Muscle of leg (tissue), 16 donors: Measurements from ENCODE around the gene CT47C1. TPM values are rescaled to one million over a fixed set of nuclear protein-coding genes. Genes with fewer than 3 reads are reported as not detected.
"Not testable (repeated sequence)": the region's sequence is repeated elsewhere in the genome, so short reads cannot be mapped to it uniquely, and the experiment has no call there.

Experiments
- DNase-seq: peaks from one replicate; pipeline ENCODE4 v3.0.0; 2013
- H3K27ac ChIP-seq: one replicate; pipeline ENCODE4 v1.5.1; 2013; ENCODE audit warnings: mild to moderate bottlenecking, low read length, control low read depth
- H3K27me3 ChIP-seq: one replicate; pipeline ENCODE4 v1.6.1; 2013; ENCODE audit warnings: low read length; ENCODE audit not compliant: control insufficient read depth, insufficient read depth
- H3K36me3 ChIP-seq: one replicate; pipeline ENCODE4 v1.6.1; 2013; ENCODE audit warnings: low read length; ENCODE audit not compliant: control insufficient read depth, insufficient read depth
- H3K4me1 ChIP-seq: one replicate; pipeline ENCODE4 v1.6.1; 2013; ENCODE audit warnings: low read length; ENCODE audit not compliant: control insufficient read depth, insufficient read depth
- H3K4me3 ChIP-seq: one replicate; pipeline ENCODE4 v1.5.1; 2013; ENCODE audit warnings: low read length, control low read depth
- H3K9me3 ChIP-seq: replicated peaks from 2 replicates; pipeline ENCODE4 v1.6.1; 2013; ENCODE audit warnings: low read depth, low read length; ENCODE audit not compliant: control insufficient read depth
- WGBS: methylation state at CpG from one replicate; pipeline ENCODE4 v1.1.5; 2013; ENCODE audit warnings: missing lambda C conversion rate; ENCODE audit not compliant: insufficient coverage; 5-methylcytosine and 5-hydroxymethylcytosine counted together
- long read RNA-seq, 11 donors: transcript quantifications; one replicate each; lab custom pipeline, GENCODE V29; 2026
- polyA plus RNA-seq, 8 donors: library from polyadenylated mRNA; unstranded; fragments of 120-200 nt; gene quantifications; one replicate each; pipeline versions ENCODE4 v1.2.1 to v1.2.3, GENCODE V29; 2013; ENCODE audit warnings: inconsistent platforms in 1 of 8, low replicate concordance in 1 of 8; ENCODE audit not compliant: insufficient read length in 8 of 8, insufficient read depth in 1 of 8
- total RNA-seq: library from RNA; stranded (reverse); fragments of 120-200 nt; gene quantifications from one replicate; pipeline ENCODE4 v1.2.4, GENCODE V29; 2013

The CT47C1 gene
- total RNA-seq = not detected
- under 1 TPM in 1 of 8 donors, not detected in 7; 0.22 TPM for polyA plus RNA-seq
- long read RNA-seq, donor 1 = 0 reads
- long read RNA-seq, donor 2 = 0 reads
- long read RNA-seq, donor 3 = 0 reads
- long read RNA-seq, donor 4 = 0 reads
- long read RNA-seq, donor 5 = 0 reads
- long read RNA-seq, donor 6 = 0 reads
- long read RNA-seq, donor 7 = 0 reads
- long read RNA-seq, donor 8 = 0 reads
- long read RNA-seq, donor 9 = 0 reads
- long read RNA-seq, donor 10 = 0 reads
- long read RNA-seq, donor 11 = 0 reads

GRCh38 chrX:119072744-119073143 is at the start of gene CT47C1:
Gene CT47C1, plus strand, starts transcription at chrX:119072993. Its CDS starts 233 bp downstream, at chrX:119073226.
- Histone ChIP-seq H3K36me3 (no peaks in the 10 kb centered on the region), H3K27ac (no peak within 1 kb of the TSS), H3K4me1 (no peaks in the 10 kb centered on the region), H3K27me3 (peaks cover 2% of the 10 kb centered on the region), H3K4me3 (no peak within 1 kb of the TSS), H3K9me3 (no peaks in the 10 kb centered on the region)
- DNase-seq = no peak
- 81% methylated on average over 5 of the region's 6 CpGs for WGBS

GRCh38 chrX:119025900-119026299 is 46.9 kb upstream of the CT47C1 start:
- no peaks in the 10 kb centered on the region for H3K36me3 ChIP-seq
- H3K27ac ChIP-seq = no peak overlapping the region
- no peak overlapping the region for H3K4me3 ChIP-seq
- no CpG with 5 or more reads among the region's 5 CpGs for WGBS
- H3K27me3 ChIP-seq = peaks cover 5% of the 10 kb centered on the region
- H3K4me1 ChIP-seq = no peaks in the 10 kb centered on the region
- no peak for DNase-seq
- H3K9me3 ChIP-seq = no peaks in the 10 kb centered on the region

- not testable (repeated sequence) for DNase-seq, H3K27ac ChIP-seq, H3K9me3 ChIP-seq, H3K27me3 ChIP-seq, H3K4me1 ChIP-seq, H3K4me3 ChIP-seq, H3K36me3 ChIP-seq
- 100% methylated on average over 1 of the region's 2 CpGs for WGBS
Observed at GRCh38 chrX:119026344-119026743, 46.4 kb upstream of the CT47C1 start.

- not testable (repeated sequence) for H3K4me3 ChIP-seq, H3K4me1 ChIP-seq, H3K9me3 ChIP-seq, DNase-seq, H3K36me3 ChIP-seq, H3K27ac ChIP-seq, H3K27me3 ChIP-seq
- 94% methylated on average over 26 of the region's 28 CpGs for WGBS
Observed at GRCh38 chrX:119027960-119028732, 44.6 kb upstream of the CT47C1 start.

GRCh38 chrX:119028733-119029330 is 44.0 kb upstream of the CT47C1 start:
- H3K4me1 ChIP-seq = no peaks in the 10 kb centered on the region
- peaks cover 4% of the 10 kb centered on the region for H3K9me3 ChIP-seq
- H3K36me3 ChIP-seq = no peaks in the 10 kb centered on the region
- no peak overlapping the region for H3K4me3 ChIP-seq
- H3K27me3 ChIP-seq = peaks cover 4% of the 10 kb centered on the region
- no CpG with 5 or more reads among the region's 1 CpG for WGBS
- no peak for DNase-seq
- H3K27ac ChIP-seq = no peak overlapping the region

- H3K36me3 ChIP-seq, H3K4me3 ChIP-seq, H3K27me3 ChIP-seq, H3K27ac ChIP-seq, DNase-seq, H3K4me1 ChIP-seq, H3K9me3 ChIP-seq: not testable (repeated sequence)
- WGBS = 94% methylated on average over 3 of the region's 10 CpGs
Observed at GRCh38 chrX:119029656-119030055, 43.1 kb upstream of the CT47C1 start.

- no peaks in the 10 kb centered on the region for H3K36me3 ChIP-seq
- peaks cover 4% of the 10 kb centered on the region for H3K27me3 ChIP-seq
- H3K4me3 ChIP-seq = no peak overlapping the region
- H3K27ac ChIP-seq = no peak overlapping the region
- peaks cover 7% of the 10 kb centered on the region for H3K9me3 ChIP-seq
- H3K4me1 ChIP-seq = no peaks in the 10 kb centered on the region
- DNase-seq = no peak
Observed at GRCh38 chrX:119030990-119031389, 41.8 kb upstream of the CT47C1 start.

- no peak for DNase-seq
- Histone ChIP-seq H3K27me3 (peaks cover 7% of the 10 kb centered on the region), H3K27ac (no peak overlapping the region), H3K9me3 (peaks cover 7% of the 10 kb centered on the region), H3K4me1 (no peaks in the 10 kb centered on the region), H3K36me3 (no peaks in the 10 kb centered on the region), H3K4me3 (no peak overlapping the region)
- 90% methylated on average over 2 of the region's 4 CpGs for WGBS
Observed at GRCh38 chrX:119036107-119037029, 36.4 kb upstream of the CT47C1 start.

GRCh38 chrX:119040432-119040831 is 32.4 kb upstream of the CT47C1 start:
- H3K27me3 ChIP-seq = peaks cover 3% of the 10 kb centered on the region
- no peaks in the 10 kb centered on the region for H3K36me3 ChIP-seq
- H3K9me3 ChIP-seq = no peaks in the 10 kb centered on the region
- DNase-seq = no peak
- WGBS = 69% methylated on average over 4 of the region's 6 CpGs
- no peaks in the 10 kb centered on the region for H3K4me1 ChIP-seq
- H3K4me3 ChIP-seq = no peak overlapping the region
- no peak overlapping the region for H3K27ac ChIP-seq
